ENCODE data around the gene PRRX1. TPM values are rescaled to one million over a fixed set of nuclear protein-coding genes. Genes with fewer than 3 reads are reported as not detected.

Gene PRRX1
- polyA plus RNA-seq, 3 donors, result 2.2 to 54.5 (median 18.7) TPM

- no peak overlapping the region for H3K27ac ChIP-seq (ENCODE audit: low read depth, low read length)
- 82 to 88% (median 86%) methylated on average over 3 of the region's 3 CpGs for WGBS, 3 donors
These were observed 40.3 kb downstream of the PRRX1 start for GRCh38 chr1:170704256-170704655.

GRCh38 chr1:170705981-170706380 lies 42.0 kb downstream of the PRRX1 start:
- H3K27ac ChIP-seq (ENCODE audit: low read depth, low read length), result no peak overlapping the region

- no peak overlapping the region for H3K27ac ChIP-seq (ENCODE audit: low read depth, low read length)
These were observed 43.2 kb downstream of the PRRX1 start for GRCh38 chr1:170707117-170707516.

GRCh38 chr1:170707959-170708655 lies 44.2 kb downstream of the PRRX1 start:
- peak overlapping the region; percentile 89 for H3K27ac ChIP-seq (ENCODE audit: low read depth, low read length)
- 59 to 80% (median 59%) methylated on average over 5 of the region's 5 CpGs for WGBS, 3 donors

- no peak overlapping the region for H3K27ac ChIP-seq (ENCODE audit: low read depth, low read length)
These were observed 47.8 kb downstream of the PRRX1 start for GRCh38 chr1:170711682-170712081.

GRCh38 chr1:170714163-170714562 lies 50.2 kb downstream of the PRRX1 start:
- no peak overlapping the region for H3K27ac ChIP-seq (ENCODE audit: low read depth, low read length)
- WGBS, 3 donors, result 70 to 83% (median 77%) methylated on average over 5 of the region's 5 CpGs

GRCh38 chr1:170714938-170715337 lies 51.0 kb downstream of the PRRX1 start:
- H3K27ac ChIP-seq (ENCODE audit: low read depth, low read length), result no peak overlapping the region
- 54 to 94% (median 92%) methylated on average over 1 of the region's 1 CpG for WGBS, 3 donors

- no peak overlapping the region for H3K27ac ChIP-seq (ENCODE audit: low read depth, low read length)
- WGBS, 3 donors, result 60 to 71% (median 71%) methylated on average over 3 of the region's 3 CpGs
These were observed 53.0 kb downstream of the PRRX1 start for GRCh38 chr1:170716835-170717429.

- H3K27ac ChIP-seq (ENCODE audit: low read depth, low read length), result no peak overlapping the region
- WGBS, 3 donors, result 81 to 94% (median 88%) methylated on average over 2 of the region's 2 CpGs
These were observed 56.7 kb downstream of the PRRX1 start for GRCh38 chr1:170720661-170721060.

- 85 to 88% (median 86%) methylated on average over 4 of the region's 4 CpGs for WGBS, 3 donors
- no peak overlapping the region for H3K27ac ChIP-seq (ENCODE audit: low read depth, low read length)
These were observed 57.7 kb downstream of the PRRX1 start for GRCh38 chr1:170721621-170722020.

- no peak overlapping the region for H3K27ac ChIP-seq (ENCODE audit: low read depth, low read length)
- WGBS, 3 donors, result 81 to 99% (median 92%) methylated on average over 2 of the region's 2 CpGs
These were observed 59.6 kb downstream of the PRRX1 start for GRCh38 chr1:170723518-170723917.

GRCh38 chr1:170725326-170725725 lies 61.4 kb downstream of the PRRX1 start:
- 64 to 81% (median 81%) methylated on average over 1 of the region's 1 CpG for WGBS, 3 donors
- no peak overlapping the region for H3K27ac ChIP-seq (ENCODE audit: low read depth, low read length)

- 84 to 86% (median 85%) methylated on average over 5 of the region's 5 CpGs for WGBS, 3 donors
- H3K27ac ChIP-seq (ENCODE audit: low read depth, low read length), result no peak overlapping the region
These were observed 64.0 kb downstream of the PRRX1 start for GRCh38 chr1:170727963-170728362.

- no peak overlapping the region for H3K27ac ChIP-seq (ENCODE audit: low read depth, low read length)
- WGBS, 3 donors, result 59 to 70% (median 69%) methylated on average over 6 of the region's 6 CpGs
These were observed 65.5 kb downstream of the PRRX1 start for GRCh38 chr1:170729225-170730002.

- H3K27ac ChIP-seq (ENCODE audit: low read depth, low read length), result no peak overlapping the region
- WGBS, 3 donors, result 51 to 59% (median 54%) methylated on average over 6 of the region's 6 CpGs
These were observed 66.1 kb downstream of the PRRX1 start for GRCh38 chr1:170730014-170730413.

GRCh38 chr1:170730438-170730837 lies 66.5 kb downstream of the PRRX1 start:
- no peak overlapping the region for H3K27ac ChIP-seq (ENCODE audit: low read depth, low read length)
- 72 to 86% (median 74%) methylated on average over 6 of the region's 6 CpGs for WGBS, 3 donors

- WGBS, 3 donors, result 64 to 68% (median 65%) methylated on average over 4 of the region's 4 CpGs
- no peak overlapping the region for H3K27ac ChIP-seq (ENCODE audit: low read depth, low read length)
These were observed 67.8 kb downstream of the PRRX1 start for GRCh38 chr1:170731566-170732251.

- no peak overlapping the region for H3K27ac ChIP-seq (ENCODE audit: low read depth, low read length)
- WGBS, 3 donors, result 37 to 64% (median 46%) methylated on average over 2 of the region's 2 CpGs
These were observed 68.3 kb downstream of the PRRX1 start for GRCh38 chr1:170732252-170732588.

Measured in adipose tissue (tissue), 3 donors.